Measurements from ENCODE around the gene ATP5ME. TPM values are rescaled to one million over a fixed set of nuclear protein-coding genes. Genes with fewer than 3 reads are reported as not detected.

ATP5ME gene
- total and polyA plus RNA-seq, 4 experiments from 2014 or later = 137 to 542 (median 285) TPM

GRCh38 chr4:665381-665750 lies 8.7 kb downstream of the ATP5ME start:
- Histone ChIP-seq H3K27me3 (ENCODE audit: insufficient read depth, low read length) (no peaks in the 10 kb centered on the region), H3K27ac (ENCODE audit: low read depth, low read length) (no peak overlapping the region), H3K9me3 (ENCODE audit: control insufficient read depth in 1 of 2, low read length in 2 of 2) (no peaks in the 10 kb centered on the region), H3K4me3 (ENCODE audit: low read length in 2 of 2) (no peak overlapping the region), H3K36me3 (ENCODE audit: insufficient read depth, low read length) (no peaks in the 10 kb centered on the region), H3K4me1 (ENCODE audit: insufficient read depth, low read length) (peaks cover 17% of the 10 kb centered on the region)
- Mint-ChIP-seq H3K4me1 (peaks cover 6 to 22% (median 10%) of the 10 kb centered on the region in 4 donors), H3K36me3 (no peaks in the 10 kb centered on the region), H3K27me3 (no peaks in the 10 kb centered on the region), H3K9me3 (peaks cover 0 to 2% (median 0%) of the 10 kb centered on the region in 8 donors), H3K4me3 (peak overlapping the region in 5 of 8 donors; percentile 6 to 87 (median 38)), H3K27ac (peak overlapping the region in 3 of 7 donors; percentile 23 to 77 (median 53))
- CTCF ChIA-PET (ENCODE audit: partially characterized antibody) = interaction anchor here (3.2 kb wide), 1 partner anchor 8 kb away, joined by 19 read pairs; the partner anchor contains the start of genes ATP5ME and MYL5
- peak in 1 of 5 donors; percentile 30 for DNase-seq
- POLR2A ChIA-PET (ENCODE audit: partially characterized antibody) = interaction anchor here (4.2 kb wide), 1 partner anchor 9 kb away, joined by 57 read pairs; the partner anchor contains the start of genes ATP5ME and MYL5
- intact Hi-C loops (cut with micrococcal nuclease) = no loop called here

GRCh38 chr4:664713-665231 lies 9.3 kb downstream of the ATP5ME start:
- POLR2A ChIA-PET (ENCODE audit: partially characterized antibody) = interaction anchor here (0.7 to 4.2 kb wide), 3 partner anchors 10 to 540 kb away, joined by 3 to 57 read pairs (median 4); partner anchors contain the start of genes ATP5ME, MYL5 and ZNF718
- H3K4me3 ChIP-seq (ENCODE audit: low read length in 2 of 2) = no peak overlapping the region
- H3K9me3 ChIP-seq (ENCODE audit: control insufficient read depth in 1 of 2, low read length in 2 of 2) = no peaks in the 10 kb centered on the region
- peaks cover 0 to 3% of the 10 kb centered on the region in 2 donors for H3K36me3 Mint-ChIP-seq
- no peaks in the 10 kb centered on the region for H3K27me3 Mint-ChIP-seq
- peak overlapping the region; percentile 63 to 89 (median 85) for H3K4me3 Mint-ChIP-seq
- no peaks in the 10 kb centered on the region for H3K36me3 ChIP-seq (ENCODE audit: insufficient read depth, low read length)
- DNase-seq = peak in 1 of 5 donors; percentile 16
- CTCF ChIA-PET (ENCODE audit: partially characterized antibody) = interaction anchor here (3.2 kb wide), 1 partner anchor 8 kb away, joined by 19 read pairs; the partner anchor contains the start of genes ATP5ME and MYL5
- peak overlapping the region in 3 of 7 donors; percentile 40 to 76 (median 51) for H3K27ac Mint-ChIP-seq
- no peak overlapping the region for H3K27ac ChIP-seq (ENCODE audit: low read depth, low read length)
- no peaks in the 10 kb centered on the region for H3K27me3 ChIP-seq (ENCODE audit: insufficient read depth, low read length)
- peaks cover 6 to 22% (median 10%) of the 10 kb centered on the region in 4 donors for H3K4me1 Mint-ChIP-seq
- intact Hi-C loops (cut with micrococcal nuclease) = loop anchor here (1.0 kb wide), 1 partner anchor 10 kb away; the partner anchor contains the start of genes ATP5ME and MYL5
- H3K9me3 Mint-ChIP-seq = peaks cover 0 to 2% (median 0%) of the 10 kb centered on the region in 8 donors
- H3K4me1 ChIP-seq (ENCODE audit: insufficient read depth, low read length) = peaks cover 17% of the 10 kb centered on the region

GRCh38 chr4:663438-664428 lies 10.3 kb downstream of the ATP5ME start:
- H3K27me3 Mint-ChIP-seq = no peaks in the 10 kb centered on the region
- Histone ChIP-seq H3K4me1 (ENCODE audit: insufficient read depth, low read length) (peaks cover 17% of the 10 kb centered on the region), H3K27ac (ENCODE audit: low read depth, low read length) (peak overlapping the region; percentile 77), H3K36me3 (ENCODE audit: insufficient read depth, low read length) (no peaks in the 10 kb centered on the region), H3K9me3 (ENCODE audit: control insufficient read depth in 1 of 2, low read length in 2 of 2) (no peaks in the 10 kb centered on the region), H3K4me3 (ENCODE audit: low read length in 2 of 2) (peak overlapping the region; percentile 61), H3K27me3 (ENCODE audit: insufficient read depth, low read length) (no peaks in the 10 kb centered on the region)
- CTCF ChIA-PET (ENCODE audit: partially characterized antibody) = interaction anchor here (3.2 kb wide), 1 partner anchor 9 kb away, joined by 19 read pairs; the partner anchor contains the start of genes ATP5ME and MYL5
- peak overlapping the region; percentile 82 to 90 (median 86) for H3K4me3 Mint-ChIP-seq
- H3K27ac Mint-ChIP-seq = peak overlapping the region; percentile 57 to 91 (median 88)
- intact Hi-C loops (cut with micrococcal nuclease) = loop anchor here (1.0 kb wide), 1 partner anchor 11 kb away; the partner anchor contains the start of genes ATP5ME and MYL5
- POLR2A ChIA-PET (ENCODE audit: partially characterized antibody) = interaction anchor here (0.7 to 4.2 kb wide), 4 partner anchors 11 to 539 kb away, joined by 3 to 57 read pairs (median 4); partner anchors contain the start of genes ATP5ME, MYL5 and ZNF718
- H3K9me3 Mint-ChIP-seq = peaks cover 0 to 2% (median 0%) of the 10 kb centered on the region in 8 donors
- peak; percentile 67 to 80 (median 70) for DNase-seq
- H3K36me3 Mint-ChIP-seq = peaks cover 0 to 4% of the 10 kb centered on the region in 2 donors
- H3K4me1 Mint-ChIP-seq = peaks cover 6 to 22% (median 10%) of the 10 kb centered on the region in 4 donors

- intact Hi-C loops (cut with micrococcal nuclease) = no loop called here
- Mint-ChIP-seq H3K4me1 (peaks cover 6 to 22% (median 10%) of the 10 kb centered on the region in 4 donors), H3K4me3 (peak overlapping the region; percentile 75 to 88 (median 81)), H3K36me3 (peaks cover 0 to 4% of the 10 kb centered on the region in 2 donors), H3K9me3 (peaks cover 0 to 2% (median 0%) of the 10 kb centered on the region in 8 donors), H3K27ac (peak overlapping the region; percentile 36 to 91 (median 77)), H3K27me3 (no peaks in the 10 kb centered on the region)
- Histone ChIP-seq H3K36me3 (ENCODE audit: insufficient read depth, low read length) (no peaks in the 10 kb centered on the region), H3K27me3 (ENCODE audit: insufficient read depth, low read length) (no peaks in the 10 kb centered on the region), H3K27ac (ENCODE audit: low read depth, low read length) (peak overlapping the region; percentile 77), H3K4me3 (ENCODE audit: low read length in 2 of 2) (peak overlapping the region in 1 of 2 donors; percentile 61), H3K4me1 (ENCODE audit: insufficient read depth, low read length) (peaks cover 17% of the 10 kb centered on the region), H3K9me3 (ENCODE audit: control insufficient read depth in 1 of 2, low read length in 2 of 2) (no peaks in the 10 kb centered on the region)
- POLR2A ChIA-PET (ENCODE audit: partially characterized antibody) = interaction anchor here (0.6 to 4.2 kb wide), 3 partner anchors 11 to 326 kb away, joined by 3 to 57 read pairs (median 3); partner anchors contain the start of genes ATP5ME and MYL5
- DNase-seq = no peak
- CTCF ChIA-PET (ENCODE audit: partially characterized antibody) = interaction anchor here (3.2 kb wide), 1 partner anchor 10 kb away, joined by 19 read pairs; the partner anchor contains the start of genes ATP5ME and MYL5
Observed at GRCh38 chr4:663046-663437, 11.0 kb downstream of the ATP5ME start.

GRCh38 chr4:661881-662761 lies 12.0 kb downstream of the ATP5ME start:
- Mint-ChIP-seq H3K27ac (peak overlapping the region in 2 of 7 donors; percentile 25 to 30), H3K4me3 (peak overlapping the region; percentile 15 to 88 (median 80)), H3K4me1 (peaks cover 6 to 19% (median 10%) of the 10 kb centered on the region in 4 donors), H3K27me3 (no peaks in the 10 kb centered on the region), H3K9me3 (peaks cover 0 to 4% (median 0%) of the 10 kb centered on the region in 8 donors), H3K36me3 (peaks cover 0 to 4% of the 10 kb centered on the region in 2 donors)
- peak in 1 of 5 donors; percentile 11 for DNase-seq
- Histone ChIP-seq H3K36me3 (ENCODE audit: insufficient read depth, low read length) (no peaks in the 10 kb centered on the region), H3K9me3 (ENCODE audit: control insufficient read depth in 1 of 2, low read length in 2 of 2) (no peaks in the 10 kb centered on the region), H3K27me3 (ENCODE audit: insufficient read depth, low read length) (no peaks in the 10 kb centered on the region), H3K4me1 (ENCODE audit: insufficient read depth, low read length) (peaks cover 17% of the 10 kb centered on the region), H3K27ac (ENCODE audit: low read depth, low read length) (no peak overlapping the region), H3K4me3 (ENCODE audit: low read length in 2 of 2) (no peak overlapping the region)
- ChIA-PET CTCF (ENCODE audit: partially characterized antibody) (interaction anchor here (3.2 kb wide), 1 partner anchor 11 kb away, joined by 19 read pairs; the partner anchor contains the start of genes ATP5ME and MYL5), POLR2A (ENCODE audit: partially characterized antibody) (interaction anchor here (0.6 to 4.2 kb wide), 2 partner anchors 12 to 326 kb away, joined by 3 to 57 read pairs; partner anchors contain the start of genes ATP5ME and MYL5)
- intact Hi-C loops (cut with micrococcal nuclease) = no loop called here

GRCh38 chr4:661231-661630 lies 12.8 kb downstream of the ATP5ME start:
- H3K4me1 ChIP-seq (ENCODE audit: insufficient read depth, low read length) = peaks cover 17% of the 10 kb centered on the region
- no peaks in the 10 kb centered on the region for H3K9me3 ChIP-seq (ENCODE audit: control insufficient read depth in 1 of 2, low read length in 2 of 2)
- Mint-ChIP-seq H3K9me3 (peaks cover 0 to 4% (median 0%) of the 10 kb centered on the region in 8 donors), H3K4me3 (peak overlapping the region in 5 of 8 donors; percentile 21 to 67 (median 66)), H3K27me3 (no peaks in the 10 kb centered on the region), H3K36me3 (peaks cover 0 to 4% of the 10 kb centered on the region in 2 donors), H3K27ac (peak overlapping the region in 2 of 7 donors; percentile 8 to 75), H3K4me1 (peaks cover 6 to 19% (median 10%) of the 10 kb centered on the region in 4 donors)
- ChIA-PET CTCF (ENCODE audit: partially characterized antibody) (no interaction called here), POLR2A (ENCODE audit: partially characterized antibody) (no interaction called here)
- H3K4me3 ChIP-seq (ENCODE audit: low read length in 2 of 2) = no peak overlapping the region
- H3K36me3 ChIP-seq (ENCODE audit: insufficient read depth, low read length) = no peaks in the 10 kb centered on the region
- intact Hi-C loops (cut with micrococcal nuclease) = no loop called here
- H3K27ac ChIP-seq (ENCODE audit: low read depth, low read length) = no peak overlapping the region
- peak in 1 of 5 donors; percentile 11 for DNase-seq
- H3K27me3 ChIP-seq (ENCODE audit: insufficient read depth, low read length) = no peaks in the 10 kb centered on the region

All from CD4-positive, alpha-beta memory T cell (primary cell).